DMS114 treated with DMSO at 0.1 percent for 48 hours (cell line): ENCODE measurements around the gene SLC25A14.
"Not testable (repeated sequence)": the region's sequence is repeated elsewhere in the genome, so short reads cannot be mapped to it uniquely, and the experiment has no call there.

Experiments used
- DNase-seq: peaks from one replicate; lab custom pipeline; 2025; ENCODE audit not compliant: unreplicated experiment; lab: John Stamatoyannopoulos, UW

Gene SLC25A14

GRCh38 chrX:130339408-130340222 is at the start of gene SLC25A14:
Gene SLC25A14, plus strand, starts transcription at chrX:130339919. Its CDS starts 360 bp downstream, at chrX:130340279.
- DNase-seq, result peak; percentile 32

GRCh38 chrX:130295519-130296296 is 44.0 kb upstream of the SLC25A14 start:
- DNase-seq, result no peak

- DNase-seq, result no peak
These were observed 43.4 kb upstream of the SLC25A14 start for GRCh38 chrX:130296297-130296678.

GRCh38 chrX:130296743-130297142 is 43.0 kb upstream of the SLC25A14 start:
- no peak for DNase-seq

GRCh38 chrX:130299279-130300009 is 40.3 kb upstream of the SLC25A14 start:
- no peak for DNase-seq

GRCh38 chrX:130300010-130300282 is 39.8 kb upstream of the SLC25A14 start:
- no peak for DNase-seq

GRCh38 chrX:130301405-130301804 is 38.3 kb upstream of the SLC25A14 start:
- no peak for DNase-seq

GRCh38 chrX:130301977-130302376 is 37.7 kb upstream of the SLC25A14 start:
- no peak for DNase-seq

- no peak for DNase-seq
These were observed 34.9 kb upstream of the SLC25A14 start for GRCh38 chrX:130304587-130305368.

- DNase-seq, result not testable (repeated sequence)
These were observed 19.8 kb upstream of the SLC25A14 start for GRCh38 chrX:130319886-130320285.

GRCh38 chrX:130321550-130321949 is 18.2 kb upstream of the SLC25A14 start:
- no peak for DNase-seq

- no peak for DNase-seq
These were observed 9.6 kb upstream of the SLC25A14 start for GRCh38 chrX:130330146-130330545.

GRCh38 chrX:130330706-130331105 is 9.0 kb upstream of the SLC25A14 start:
- DNase-seq, result peak; percentile 8

- no peak for DNase-seq
These were observed 3.2 kb upstream of the SLC25A14 start for GRCh38 chrX:130336531-130336930.

- not testable (repeated sequence) for DNase-seq
These were observed 850 bp upstream of the SLC25A14 start for GRCh38 chrX:130338869-130339268.

- no peak for DNase-seq
These were observed 552 bp downstream of the SLC25A14 start for GRCh38 chrX:130340271-130340670.

- no peak for DNase-seq
These were observed 3.7 kb downstream of the SLC25A14 start for GRCh38 chrX:130343411-130343810.

GRCh38 chrX:130347321-130347720 is 7.6 kb downstream of the SLC25A14 start:
- no peak for DNase-seq

- DNase-seq, result no peak
These were observed 11.8 kb downstream of the SLC25A14 start for GRCh38 chrX:130351567-130351966.

- DNase-seq, result not testable (repeated sequence)
These were observed 12.3 kb downstream of the SLC25A14 start for GRCh38 chrX:130352050-130352449.

- no peak for DNase-seq
These were observed 36.4 kb downstream of the SLC25A14 start for GRCh38 chrX:130376077-130376476.
